Keratinocyte (primary cell): ENCODE data around the gene GPM6B.

ENCODE experiments used
- CTCF ChIP-seq, 3 experiments: IDR thresholded peaks in 1 of 3; conservative IDR thresholded peaks in 1 of 3; optimal IDR thresholded peaks in 1 of 3; 2 replicates in 2 of 3; 3 replicates in 1 of 3; pipeline versions ENCODE3 to v1.5.1; 2011; ENCODE audit warnings: low read length in 3 of 3, mild to moderate bottlenecking in 3 of 3, moderate library complexity in 2 of 3, control low read depth in 1 of 3, inconsistent platforms in 1 of 3; ENCODE audit not compliant: insufficient read depth in 2 of 3; ENCODE audit errors: extremely low read depth in 1 of 3
- EZH2 ChIP-seq: IDR thresholded peaks from one replicate; pipeline ENCODE4 v1.6.1; 2012; ENCODE audit warnings: inconsistent platforms, mild to moderate bottlenecking, low read length, moderate library complexity

- TF ChIP-seq CTCF (optimal IDR thresholded peaks at IDR 0.05 in 1 of 3, IDR thresholded peaks at IDR 0.05 in 1 of 3, conservative IDR thresholded peaks at IDR 0.05 in 1 of 3; ENCODE audit: extremely low read depth in 1 of 3, insufficient read depth in 2 of 3, low read length in 3 of 3) (no peak), EZH2 (no peak)
Observed at GRCh38 chrX:13742397-13743176, 74.3 kb downstream of the GPM6B start.
